A673 (cell line): Measurements from ENCODE around the gene CHRNA5.

Source experiments
- EZH2 ChIP-seq: fragments of 200-600 bp; sonication (generic); IDR thresholded peaks from 2 replicates; pipeline ENCODE4 v1.6.1; 2017; ENCODE audit warnings: borderline replicate concordance, low read depth, mild to moderate bottlenecking, mixed read lengths, antibody characterized with exemption, low read length; ENCODE audit not compliant: poor library complexity, severe bottlenecking
- TF ChIP-seq, protein P1 (sequence below): fragments of 300-800, 200-600 bp; sonication (generic); conservative IDR thresholded peaks from 2 replicates; pipeline ENCODE4 v1.5.1; 2017; ENCODE audit warnings: low read depth, mild to moderate bottlenecking, antibody characterized with exemption, low read length, moderate library complexity, mixed read lengths

DNA sequence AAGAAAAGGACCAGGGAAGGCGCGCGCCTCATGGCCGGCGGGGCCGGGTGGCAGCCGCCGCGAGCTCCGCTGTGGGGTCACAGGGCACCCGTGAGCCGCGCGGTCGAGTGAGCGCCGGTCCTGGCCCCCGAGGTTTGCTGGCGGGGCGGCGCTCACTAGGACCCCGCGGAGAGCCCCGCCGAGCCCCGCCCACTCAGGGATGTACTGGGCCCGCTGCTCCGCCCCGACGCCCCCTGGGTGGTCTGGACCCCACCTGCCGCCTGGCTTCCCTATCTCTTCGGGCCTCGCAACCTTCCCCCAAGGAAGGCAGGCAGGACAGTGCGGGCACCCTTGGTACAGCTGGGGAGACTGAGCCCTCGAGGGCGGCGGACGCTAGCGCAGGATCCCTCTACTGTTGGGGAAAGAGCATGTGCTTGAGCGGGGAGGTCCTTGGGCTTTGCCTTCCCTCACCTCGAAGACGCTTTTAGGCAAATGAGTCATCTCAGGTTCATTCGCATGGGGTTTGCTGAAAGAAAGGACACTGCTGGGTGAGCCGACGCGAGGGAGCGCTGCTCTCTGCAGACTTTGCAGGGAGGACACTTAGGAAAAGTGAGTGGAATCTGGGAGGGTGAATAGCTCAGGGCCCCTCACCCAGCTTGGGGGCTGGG lies 75.9 kb downstream of the CHRNA5 start, which contains the start of gene CHRNB4:
- TF ChIP-seq, protein P1, sequence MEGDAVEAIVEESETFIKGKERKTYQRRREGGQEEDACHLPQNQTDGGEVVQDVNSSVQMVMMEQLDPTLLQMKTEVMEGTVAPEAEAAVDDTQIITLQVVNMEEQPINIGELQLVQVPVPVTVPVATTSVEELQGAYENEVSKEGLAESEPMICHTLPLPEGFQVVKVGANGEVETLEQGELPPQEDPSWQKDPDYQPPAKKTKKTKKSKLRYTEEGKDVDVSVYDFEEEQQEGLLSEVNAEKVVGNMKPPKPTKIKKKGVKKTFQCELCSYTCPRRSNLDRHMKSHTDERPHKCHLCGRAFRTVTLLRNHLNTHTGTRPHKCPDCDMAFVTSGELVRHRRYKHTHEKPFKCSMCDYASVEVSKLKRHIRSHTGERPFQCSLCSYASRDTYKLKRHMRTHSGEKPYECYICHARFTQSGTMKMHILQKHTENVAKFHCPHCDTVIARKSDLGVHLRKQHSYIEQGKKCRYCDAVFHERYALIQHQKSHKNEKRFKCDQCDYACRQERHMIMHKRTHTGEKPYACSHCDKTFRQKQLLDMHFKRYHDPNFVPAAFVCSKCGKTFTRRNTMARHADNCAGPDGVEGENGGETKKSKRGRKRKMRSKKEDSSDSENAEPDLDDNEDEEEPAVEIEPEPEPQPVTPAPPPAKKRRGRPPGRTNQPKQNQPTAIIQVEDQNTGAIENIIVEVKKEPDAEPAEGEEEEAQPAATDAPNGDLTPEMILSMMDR: no peak
- no peak for TF ChIP-seq EZH2
